Ishikawa (cell line): ENCODE measurements around the gene S100A12.

Experiments
- CEBPB ChIP-seq: IDR thresholded peaks from 2 replicates; pipeline ENCODE4 v1.6.1; 2012
- CREB1 ChIP-seq: IDR thresholded peaks from 2 replicates; pipeline ENCODE4 v1.6.1; 2012; ENCODE audit warnings: low read depth
- EGR1 ChIP-seq: IDR thresholded peaks from 2 replicates; pipeline ENCODE4 v1.6.1; 2012
- EP300 ChIP-seq: IDR thresholded peaks from 2 replicates; pipeline ENCODE4 v1.6.1; 2012; ENCODE audit warnings: borderline replicate concordance
- FOXM1 ChIP-seq: IDR thresholded peaks from 2 replicates; pipeline ENCODE4 v1.6.1; 2012; ENCODE audit warnings: low read depth, borderline replicate concordance
- MAX ChIP-seq: IDR thresholded peaks from 2 replicates; pipeline ENCODE4 v1.6.1; 2012
- NFIC ChIP-seq: IDR thresholded peaks from 2 replicates; pipeline ENCODE4 v1.6.1; 2012
- RAD21 ChIP-seq: IDR thresholded peaks from 2 replicates; pipeline ENCODE4 v1.6.1; 2012; ENCODE audit warnings: low read depth
- REST ChIP-seq: IDR thresholded peaks from 2 replicates; pipeline ENCODE4 v1.6.1; 2012; ENCODE audit warnings: low read depth, mild to moderate bottlenecking
- TAF1 ChIP-seq: IDR thresholded peaks from 2 replicates; pipeline ENCODE4 v1.6.1; 2012; ENCODE audit warnings: low read depth, mild to moderate bottlenecking
- TCF12 ChIP-seq: IDR thresholded peaks from 2 replicates; pipeline ENCODE4 v1.6.1; 2012; ENCODE audit warnings: low read depth
- TEAD4 ChIP-seq: IDR thresholded peaks from 2 replicates; pipeline ENCODE4 v1.6.1; 2012
- USF1 ChIP-seq: IDR thresholded peaks from 2 replicates; pipeline ENCODE4 v1.6.1; 2012
- YY1 ChIP-seq: IDR thresholded peaks from 2 replicates; pipeline ENCODE4 v1.6.1; 2012; ENCODE audit warnings: low read depth
- ZBTB7A ChIP-seq: IDR thresholded peaks from 2 replicates; pipeline ENCODE4 v1.6.1; 2012; ENCODE audit warnings: low read depth

The S100A12 gene

GRCh38 chr1:153415850-153416570, 40.6 kb upstream of the S100A12 start, which contains the start of gene S100A7A:
Gene S100A7A, plus strand, starts transcription at chr1:153416520. Its CDS starts 1,563 bp downstream, at chr1:153418083.
- no peak for TF ChIP-seq REST
- TF ChIP-seq FOXM1 = no peak
- TF ChIP-seq YY1 = no peak
- TF ChIP-seq RAD21 = no peak
- no peak for TF ChIP-seq TAF1
- no peak for TF ChIP-seq NFIC
- TF ChIP-seq EP300 = no peak
- no peak for TF ChIP-seq CREB1

- TF ChIP-seq USF1 (peak; percentile 72), TEAD4 (no peak), FOXM1 (no peak), MAX (peak; percentile 98), TAF1 (no peak)
Observed at GRCh38 chr1:153404768-153405167, 29.3 kb upstream of the S100A12 start.

- TF ChIP-seq RAD21 = no peak
Observed at GRCh38 chr1:153404086-153404635, 28.7 kb upstream of the S100A12 start.

- TF ChIP-seq USF1 = no peak
- TF ChIP-seq TAF1 = no peak
- TF ChIP-seq EP300 = no peak
- no peak for TF ChIP-seq MAX
- TF ChIP-seq REST = no peak
- TF ChIP-seq RAD21 = no peak
- no peak for TF ChIP-seq TCF12
- no peak for TF ChIP-seq FOXM1
- no peak for TF ChIP-seq ZBTB7A
- TF ChIP-seq EGR1 = no peak
- TF ChIP-seq YY1 = no peak
- TF ChIP-seq TEAD4 = no peak
- TF ChIP-seq CEBPB = no peak
- TF ChIP-seq NFIC = no peak
- no peak for TF ChIP-seq CREB1
Observed at GRCh38 chr1:153403421-153404085, 28.1 kb upstream of the S100A12 start.

GRCh38 chr1:153402226-153402625, 26.8 kb upstream of the S100A12 start:
- TF ChIP-seq EGR1 (no peak), REST (no peak), CEBPB (no peak), EP300 (no peak), NFIC (no peak), YY1 (no peak), USF1 (no peak), FOXM1 (no peak), TCF12 (no peak), TAF1 (no peak), CREB1 (no peak), RAD21 (no peak), TEAD4 (no peak), ZBTB7A (no peak), MAX (no peak)
